Karpas-422 (cell line): Measurements from ENCODE around the gene DDX59. TPM values are rescaled to one million over a fixed set of nuclear protein-coding genes. Genes with fewer than 3 reads are reported as not detected.

Source experiments
- DNase-seq: peaks from one replicate; pipeline ENCODE4 v3.0.0-alpha.2; 2015
- H2AFZ ChIP-seq: fragments of 200-600 bp; sonication (generic); 2 replicates; pipeline ENCODE4 v1.6.1; 2014; ENCODE audit warnings: antibody characterized with exemption, low read length, mixed read lengths
- H3K27ac ChIP-seq: fragments of 200-600 bp; sonication (generic); 2 replicates; pipeline ENCODE4 v1.5.1; 2014; ENCODE audit warnings: mild to moderate bottlenecking, low read length, moderate library complexity
- H3K27me3 ChIP-seq: fragments of 200-600 bp; sonication (generic); 2 replicates; pipeline ENCODE4 v1.6.1; 2014; ENCODE audit warnings: low read length, mixed read lengths
- H3K36me3 ChIP-seq: fragments of 200-600 bp; sonication (generic); 2 replicates; pipeline ENCODE4 v1.6.1; 2014; ENCODE audit warnings: low read length, mixed read lengths; ENCODE audit not compliant: insufficient read depth
- H3K4me1 ChIP-seq: fragments of 200-600 bp; sonication (generic); 2 replicates; pipeline ENCODE4 v1.6.1; 2014; ENCODE audit warnings: mild to moderate bottlenecking, low read length, mixed read lengths
- H3K4me2 ChIP-seq: fragments of 200-600 bp; sonication (generic); 2 replicates; pipeline ENCODE4 v1.6.1; 2014; ENCODE audit warnings: low read length, low read depth, mild to moderate bottlenecking; ENCODE audit not compliant: poor library complexity, severe bottlenecking
- H3K4me3 ChIP-seq: fragments of 200-600 bp; sonication (generic); 2 replicates; pipeline ENCODE4 v1.5.1; 2014; ENCODE audit warnings: mild to moderate bottlenecking, antibody characterized with exemption, low read length, mixed read lengths
- H3K79me2 ChIP-seq: fragments of 200-600 bp; sonication (generic); 2 replicates; pipeline ENCODE4 v1.6.1; 2014; ENCODE audit warnings: mild to moderate bottlenecking, low read length, mixed read lengths
- H3K9ac ChIP-seq: fragments of 200-600 bp; sonication (generic); 2 replicates; pipeline ENCODE4 v1.6.0; 2014; ENCODE audit warnings: low read length
- H3K9me2 ChIP-seq: fragments of 200-600 bp; sonication (generic), shearing (Covaris generic); replicated peaks from 2 replicates; pipeline ENCODE4 v1.6.0; 2014; ENCODE audit warnings: mild to moderate bottlenecking, low read length, moderate library complexity; ENCODE audit not compliant: insufficient read depth
- H3K9me3 ChIP-seq: fragments of 300-700, 200-600 bp; sonication (generic); 2 replicates; pipeline ENCODE4 v1.6.1; 2014; ENCODE audit warnings: low read length, mixed read lengths
- H4K20me1 ChIP-seq: fragments of 200-600 bp; sonication (generic); 2 replicates; pipeline ENCODE4 v1.6.1; 2014; ENCODE audit warnings: mild to moderate bottlenecking, antibody characterized with exemption, low read length, low read depth; ENCODE audit not compliant: insufficient read depth
- total RNA-seq: library from RNA; depleted of rRNA; stranded (reverse); fragments of >200 nt; shearing (Covaris generic); gene quantifications from 2 replicates; pipeline ENCODE4 v1.2.3, GENCODE V29; 2014; ENCODE audit warnings: low replicate concordance

Gene DDX59
- total RNA-seq, 1 experiment from 2014 or later: 60.8 TPM

DNA sequence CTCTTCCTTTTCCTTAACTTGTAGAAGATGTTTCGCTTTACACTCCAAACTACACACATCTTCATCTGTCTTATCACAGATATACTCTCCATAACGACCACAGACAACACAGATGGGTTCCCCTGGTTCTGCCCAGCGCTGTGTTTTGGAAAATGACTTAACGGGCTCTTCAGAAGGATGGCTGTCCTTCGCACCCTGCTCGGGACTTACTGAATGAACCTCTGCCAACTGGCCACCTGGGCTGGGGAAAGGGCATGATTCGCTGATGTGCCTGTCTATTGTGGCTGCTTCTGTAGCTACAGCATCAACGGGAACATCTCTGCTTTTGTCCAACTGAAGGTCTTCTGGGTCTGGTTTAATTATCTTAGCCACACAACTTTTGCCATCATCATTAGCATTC, 3.4 kb downstream of the DDX59 start:
- H3K79me2 ChIP-seq: peaks cover 83% of the 10 kb centered on the region
- H4K20me1 ChIP-seq: no peaks in the 10 kb centered on the region
- H3K9me3 ChIP-seq: no peaks in the 10 kb centered on the region
- H3K9ac ChIP-seq: no peak overlapping the region
- DNase-seq: no peak
- no peak overlapping the region for H2AFZ ChIP-seq
- peaks cover 34% of the 10 kb centered on the region; the same call in 1 of the 2 replicates for H3K36me3 ChIP-seq
- H3K27ac ChIP-seq: no peak overlapping the region
- no peak overlapping the region for H3K4me3 ChIP-seq
- no peak overlapping the region for H3K4me2 ChIP-seq
- no peaks in the 10 kb centered on the region for H3K9me2 ChIP-seq
- H3K4me1 ChIP-seq: peaks cover 25% of the 10 kb centered on the region
- H3K27me3 ChIP-seq: no peaks in the 10 kb centered on the region

- Histone ChIP-seq H3K9me2 (no peaks in the 10 kb centered on the region), H3K9me3 (no peaks in the 10 kb centered on the region), H3K79me2 (peaks cover 84% of the 10 kb centered on the region), H3K27me3 (no peaks in the 10 kb centered on the region), H3K4me1 (peaks cover 21% of the 10 kb centered on the region), H3K4me3 (no peak overlapping the region), H3K27ac (no peak overlapping the region), H3K9ac (no peak overlapping the region), H3K36me3 (peaks cover 36% of the 10 kb centered on the region; the same call in 1 of the 2 replicates), H2AFZ (no peak overlapping the region), H4K20me1 (no peaks in the 10 kb centered on the region), H3K4me2 (no peak overlapping the region)
- no peak for DNase-seq
Measured at GRCh38 chr1:200665861-200666260, 3.8 kb downstream of the DDX59 start.

DNA sequence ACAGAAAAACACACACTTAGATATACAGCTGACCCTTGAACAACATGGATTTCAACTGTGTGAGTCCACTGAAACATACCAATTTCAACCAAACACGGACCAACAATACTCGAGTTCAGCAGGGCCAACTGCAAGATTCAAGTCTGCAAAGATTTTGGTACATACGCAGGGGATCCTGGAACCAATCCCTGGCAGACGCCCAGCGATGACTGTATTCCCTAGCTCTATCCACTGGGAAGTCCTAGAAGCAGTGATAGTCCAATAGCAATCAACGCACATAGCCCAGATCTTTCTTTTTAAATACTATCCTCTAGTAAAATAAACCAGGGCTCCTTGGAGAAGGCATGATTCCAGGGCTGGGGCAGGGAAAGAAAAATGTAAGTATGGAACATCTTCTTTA, 9.0 kb downstream of the DDX59 start:
- Histone ChIP-seq H3K79me2 (peaks cover 61% of the 10 kb centered on the region), H3K9me2 (no peaks in the 10 kb centered on the region), H3K27ac (no peak overlapping the region), H3K4me2 (no peak overlapping the region), H2AFZ (no peak overlapping the region), H3K4me3 (no peak overlapping the region), H3K27me3 (no peaks in the 10 kb centered on the region), H3K36me3 (peaks cover 61% of the 10 kb centered on the region), H3K9ac (no peak overlapping the region), H3K9me3 (no peaks in the 10 kb centered on the region), H4K20me1 (no peaks in the 10 kb centered on the region), H3K4me1 (peaks cover 6% of the 10 kb centered on the region; the same call in 1 of the 2 replicates)
- no peak for DNase-seq

DNA sequence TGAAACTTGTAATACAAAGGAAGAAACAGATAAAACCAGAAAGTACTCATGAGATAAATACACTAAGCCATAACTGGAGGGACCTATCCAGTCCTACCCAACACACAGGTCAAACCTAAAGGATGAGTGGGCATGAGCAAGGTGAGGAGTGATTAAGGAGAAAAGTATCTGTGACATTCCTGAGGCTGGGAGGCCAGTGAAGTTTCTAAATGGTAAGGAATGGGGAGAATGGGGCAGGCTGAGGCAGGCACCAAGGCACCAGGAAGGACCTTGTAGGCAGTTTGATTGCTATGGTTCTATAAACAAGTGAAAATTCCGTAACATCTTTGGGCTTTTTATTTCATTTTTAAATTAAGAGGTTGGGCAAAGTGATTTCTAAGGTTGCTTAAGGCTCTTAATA, 10.4 kb downstream of the DDX59 start:
- Histone ChIP-seq H3K9me2 (no peaks in the 10 kb centered on the region), H3K4me2 (no peak overlapping the region), H3K4me1 (peaks cover 19% of the 10 kb centered on the region), H3K27me3 (no peaks in the 10 kb centered on the region), H3K9me3 (no peaks in the 10 kb centered on the region), H2AFZ (no peak overlapping the region), H3K27ac (no peak overlapping the region), H3K9ac (no peak overlapping the region), H4K20me1 (no peaks in the 10 kb centered on the region), H3K36me3 (peaks cover 57% of the 10 kb centered on the region), H3K79me2 (peaks cover 49% of the 10 kb centered on the region), H3K4me3 (no peak overlapping the region)
- DNase-seq: no peak

DNA sequence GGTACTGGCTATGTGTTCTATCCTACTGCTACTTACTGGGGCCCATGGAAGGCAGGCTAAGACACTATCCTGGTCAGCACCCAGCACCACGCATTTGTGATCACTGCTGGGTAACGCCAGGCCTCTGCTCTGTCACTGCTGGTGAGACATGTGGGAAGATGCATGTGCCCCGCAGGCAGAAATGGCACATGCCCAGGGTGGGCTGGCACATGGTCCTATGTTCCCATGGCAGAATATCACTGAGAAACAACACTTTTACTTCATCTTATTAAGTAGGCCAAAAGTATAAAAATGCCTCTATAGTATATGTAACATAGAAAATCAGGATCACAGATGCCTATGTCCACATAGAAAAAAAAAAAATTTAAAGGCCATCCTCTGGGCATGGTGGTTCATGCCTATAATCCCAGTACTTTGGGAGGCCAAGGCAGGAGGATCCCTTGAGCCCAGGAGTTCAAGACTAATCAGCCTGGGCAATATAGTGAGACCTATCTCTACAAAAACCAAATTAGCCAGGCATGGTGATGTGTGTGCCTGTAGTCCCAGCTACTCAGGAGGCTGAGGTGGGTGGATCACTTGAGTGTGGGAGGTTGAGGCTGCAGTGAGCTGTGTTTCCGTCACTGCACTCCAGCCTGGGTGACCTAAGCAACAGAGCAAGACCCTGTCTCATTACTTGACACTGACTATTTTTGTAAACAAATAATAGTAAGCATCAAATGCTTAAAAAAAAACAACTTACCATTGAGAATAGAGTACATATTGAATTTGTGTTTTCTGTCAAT, 11.5 kb downstream of the DDX59 start:
- peaks cover 53% of the 10 kb centered on the region for H3K36me3 ChIP-seq
- H3K27me3 ChIP-seq: no peaks in the 10 kb centered on the region
- no peak for DNase-seq
- H2AFZ ChIP-seq: no peak overlapping the region
- H3K9me2 ChIP-seq: no peaks in the 10 kb centered on the region
- H3K4me2 ChIP-seq: no peak overlapping the region
- H3K27ac ChIP-seq: no peak overlapping the region
- H3K4me3 ChIP-seq: no peak overlapping the region
- no peak overlapping the region for H3K9ac ChIP-seq
- H4K20me1 ChIP-seq: no peaks in the 10 kb centered on the region
- peaks cover 39% of the 10 kb centered on the region for H3K79me2 ChIP-seq
- no peaks in the 10 kb centered on the region for H3K9me3 ChIP-seq
- peaks cover 14% of the 10 kb centered on the region for H3K4me1 ChIP-seq

GRCh38 chr1:200654660-200655059, 15.0 kb downstream of the DDX59 start:
- Histone ChIP-seq H4K20me1 (no peaks in the 10 kb centered on the region), H3K9me3 (no peaks in the 10 kb centered on the region), H3K9me2 (no peaks in the 10 kb centered on the region), H3K27ac (peak overlapping the region; percentile 65), H3K9ac (0 out of 2 replicates have a peak overlapping the region, but pooled peaks have one; percentile 20), H2AFZ (no peak overlapping the region), H3K36me3 (peaks cover 34% of the 10 kb centered on the region), H3K4me1 (peaks cover 18% of the 10 kb centered on the region), H3K4me3 (no peak overlapping the region), H3K27me3 (no peaks in the 10 kb centered on the region), H3K79me2 (peaks cover 13% of the 10 kb centered on the region; the same call in 1 of the 2 replicates), H3K4me2 (no peak overlapping the region)
- no peak for DNase-seq

GRCh38 chr1:200653022-200653462, 16.7 kb downstream of the DDX59 start:
- Histone ChIP-seq H3K9ac (no peak overlapping the region), H3K4me3 (no peak overlapping the region), H3K27me3 (no peaks in the 10 kb centered on the region), H3K79me2 (peaks cover 5% of the 10 kb centered on the region; the same call in 1 of the 2 replicates), H3K36me3 (peaks cover 30% of the 10 kb centered on the region), H3K9me2 (no peaks in the 10 kb centered on the region), H3K4me2 (no peak overlapping the region), H3K4me1 (peaks cover 18% of the 10 kb centered on the region), H3K27ac (no peak overlapping the region), H3K9me3 (no peaks in the 10 kb centered on the region), H4K20me1 (no peaks in the 10 kb centered on the region), H2AFZ (no peak overlapping the region)
- DNase-seq: no peak

DNA sequence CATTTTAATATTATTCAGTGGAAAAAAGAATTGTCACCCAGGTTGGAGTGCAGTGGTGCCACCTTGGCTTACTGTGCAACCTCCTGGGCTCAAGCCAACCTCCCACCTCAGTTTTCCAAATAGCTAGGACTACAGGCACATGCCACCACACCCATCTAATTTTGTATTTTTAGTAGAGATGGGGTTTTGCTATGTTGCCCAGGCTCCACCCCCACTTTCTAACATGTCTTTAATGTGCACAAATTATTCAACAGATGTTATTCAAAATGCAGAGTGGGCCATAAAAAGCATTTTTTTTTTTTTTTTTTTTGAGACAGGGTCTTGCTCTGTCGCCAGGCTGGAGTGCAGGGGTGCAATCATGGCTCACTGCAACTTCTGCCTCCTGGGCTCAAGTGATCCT, 17.3 kb downstream of the DDX59 start:
- Histone ChIP-seq H3K9me2 (no peaks in the 10 kb centered on the region), H2AFZ (no peak overlapping the region), H4K20me1 (no peaks in the 10 kb centered on the region), H3K9ac (no peak overlapping the region), H3K27ac (no peak overlapping the region), H3K4me3 (no peak overlapping the region), H3K79me2 (peaks cover 3% of the 10 kb centered on the region; the same call in 1 of the 2 replicates), H3K9me3 (no peaks in the 10 kb centered on the region), H3K36me3 (peaks cover 28% of the 10 kb centered on the region), H3K4me1 (peaks cover 18% of the 10 kb centered on the region), H3K4me2 (no peak overlapping the region), H3K27me3 (no peaks in the 10 kb centered on the region)
- no peak for DNase-seq
